ENCODE data around the gene RREB1.
"Not testable (repeated sequence)": the region's sequence is repeated elsewhere in the genome, so short reads cannot be mapped to it uniquely, and the experiment has no call there.

Gene RREB1

GRCh38 chr6:7145585-7145884 is 37.8 kb downstream of the RREB1 start:
- no peak for DNase-seq

- no peak for DNase-seq
These were observed 38.4 kb downstream of the RREB1 start for GRCh38 chr6:7145885-7146828.

GRCh38 chr6:7147051-7147671 is 39.4 kb downstream of the RREB1 start:
- DNase-seq, result no peak

GRCh38 chr6:7148100-7148822 is 40.5 kb downstream of the RREB1 start:
- no peak for DNase-seq

GRCh38 chr6:7150381-7151064 is 42.8 kb downstream of the RREB1 start:
- no peak for DNase-seq

GRCh38 chr6:7151381-7151780 is 43.6 kb downstream of the RREB1 start:
- DNase-seq, result no peak

GRCh38 chr6:7152462-7152861 is 44.7 kb downstream of the RREB1 start:
- no peak for DNase-seq

- no peak for DNase-seq
These were observed 46.0 kb downstream of the RREB1 start for GRCh38 chr6:7153789-7154188.

GRCh38 chr6:7154341-7155139 is 46.8 kb downstream of the RREB1 start:
- no peak for DNase-seq

GRCh38 chr6:7155871-7156579 is 48.3 kb downstream of the RREB1 start:
- no peak for DNase-seq

- DNase-seq, result no peak
These were observed 49.0 kb downstream of the RREB1 start for GRCh38 chr6:7156643-7157278.

- DNase-seq, result not testable (repeated sequence)
These were observed 49.5 kb downstream of the RREB1 start for GRCh38 chr6:7157307-7157706.

- no peak for DNase-seq
These were observed 50.2 kb downstream of the RREB1 start for GRCh38 chr6:7157752-7158616.

- DNase-seq, result no peak
These were observed 52.2 kb downstream of the RREB1 start for GRCh38 chr6:7159790-7160525.

GRCh38 chr6:7161253-7161623 is 53.5 kb downstream of the RREB1 start:
- no peak for DNase-seq

- DNase-seq, result no peak
These were observed 54.1 kb downstream of the RREB1 start for GRCh38 chr6:7161845-7162244.

GRCh38 chr6:7163661-7164071 is 55.9 kb downstream of the RREB1 start:
- DNase-seq, result no peak

GRCh38 chr6:7164536-7165001 is 56.8 kb downstream of the RREB1 start:
- DNase-seq, result no peak
